SK-N-SH treated with all-trans-retinoic acid at 6 μM for 48 hours (cell line): ENCODE data around the gene ARSH.
"Not testable (repeated sequence)": the region's sequence is repeated elsewhere in the genome, so short reads cannot be mapped to it uniquely, and the experiment has no call there.

Experiments
- ARNTL ChIP-seq: fragments of 450-650 bp; formaldehyde crosslinking; IDR thresholded peaks from 2 replicates; pipeline ENCODE4 v1.5.0; 2020; ENCODE audit warnings: low read depth, mild to moderate bottlenecking, moderate library complexity, borderline replicate concordance
- ESRRG ChIP-seq: fragments of 250-450 bp; sonication (Bioruptor Pico); IDR thresholded peaks from 2 replicates; pipeline ENCODE4 v1.6.1; 2021; ENCODE audit warnings: mild to moderate bottlenecking
- TF ChIP-seq, protein P1 (sequence below): fragments of 250-450 bp; sonication (Bioruptor Pico); IDR thresholded peaks from 2 replicates; pipeline ENCODE4 v1.8.0; 2021; ENCODE audit warnings: low read depth, mild to moderate bottlenecking, moderate library complexity, borderline replicate concordance

DNA sequence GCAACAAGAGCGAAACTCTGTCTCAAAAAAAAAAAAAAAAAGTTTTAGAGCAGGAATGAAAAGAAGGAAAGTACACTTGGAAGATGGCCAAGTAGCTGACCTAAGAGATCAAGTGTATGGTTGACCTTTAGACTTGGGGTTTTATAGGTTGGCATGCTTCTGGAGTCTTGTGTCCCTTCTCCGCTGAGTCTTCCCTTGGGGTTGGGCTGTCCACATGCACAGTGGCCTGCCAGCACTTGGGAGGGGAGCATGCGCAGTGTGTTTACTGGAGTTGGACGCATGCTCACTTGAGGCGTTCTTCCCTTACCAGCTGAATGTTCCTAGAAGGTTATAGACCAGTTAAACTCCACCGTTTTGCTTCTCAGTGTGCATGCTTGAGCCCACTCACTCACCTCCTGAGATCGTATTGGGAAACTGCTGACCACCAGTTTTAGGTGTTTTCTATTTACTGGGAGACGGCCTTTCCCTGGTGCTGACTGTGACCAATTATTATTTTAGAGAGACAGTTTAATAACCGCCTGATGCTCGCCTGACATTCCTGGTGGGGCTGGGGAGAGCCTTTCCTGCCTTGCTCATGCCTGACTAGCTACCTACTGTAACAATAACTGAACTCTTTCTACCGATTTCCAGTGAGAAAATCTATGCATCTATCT lies 44.3 kb downstream of the ARSH start:
- TF ChIP-seq, protein P1, sequence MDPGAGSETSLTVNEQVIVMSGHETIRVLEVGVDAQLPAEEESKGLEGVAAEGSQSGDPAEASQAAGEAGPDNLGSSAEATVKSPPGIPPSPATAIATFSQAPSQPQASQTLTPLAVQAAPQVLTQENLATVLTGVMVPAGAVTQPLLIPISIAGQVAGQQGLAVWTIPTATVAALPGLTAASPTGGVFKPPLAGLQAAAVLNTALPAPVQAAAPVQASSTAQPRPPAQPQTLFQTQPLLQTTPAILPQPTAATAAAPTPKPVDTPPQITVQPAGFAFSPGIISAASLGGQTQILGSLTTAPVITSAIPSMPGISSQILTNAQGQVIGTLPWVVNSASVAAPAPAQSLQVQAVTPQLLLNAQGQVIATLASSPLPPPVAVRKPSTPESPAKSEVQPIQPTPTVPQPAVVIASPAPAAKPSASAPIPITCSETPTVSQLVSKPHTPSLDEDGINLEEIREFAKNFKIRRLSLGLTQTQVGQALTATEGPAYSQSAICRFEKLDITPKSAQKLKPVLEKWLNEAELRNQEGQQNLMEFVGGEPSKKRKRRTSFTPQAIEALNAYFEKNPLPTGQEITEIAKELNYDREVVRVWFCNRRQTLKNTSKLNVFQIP (CRISPR knock-in tag) = not testable (repeated sequence)
- TF ChIP-seq ARNTL, ESRRG (CRISPR knock-in tag): not testable (repeated sequence)
